Measurements from ENCODE around the gene SORCS1.

The SORCS1 gene

DNA sequence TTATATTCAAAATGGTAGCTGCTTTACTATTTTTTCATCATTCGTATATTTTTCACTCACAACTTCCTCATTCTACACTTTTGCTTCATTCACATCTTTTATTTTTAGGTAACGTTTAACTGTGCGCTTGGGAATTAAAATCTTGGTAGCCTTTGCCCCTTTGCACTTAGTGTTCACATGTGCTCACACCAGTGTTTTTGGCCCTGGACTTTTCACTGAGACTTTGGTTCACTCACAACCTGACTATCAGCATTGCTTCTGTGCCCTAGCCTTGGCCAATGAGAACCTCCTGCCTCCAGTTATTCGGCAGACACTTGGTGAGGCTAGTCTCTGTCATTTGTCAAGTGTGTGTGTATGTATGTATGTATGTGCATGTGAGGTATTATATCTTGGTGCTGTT, 596.9 kb downstream of the SORCS1 start:
- no peak for DNase-seq

DNA sequence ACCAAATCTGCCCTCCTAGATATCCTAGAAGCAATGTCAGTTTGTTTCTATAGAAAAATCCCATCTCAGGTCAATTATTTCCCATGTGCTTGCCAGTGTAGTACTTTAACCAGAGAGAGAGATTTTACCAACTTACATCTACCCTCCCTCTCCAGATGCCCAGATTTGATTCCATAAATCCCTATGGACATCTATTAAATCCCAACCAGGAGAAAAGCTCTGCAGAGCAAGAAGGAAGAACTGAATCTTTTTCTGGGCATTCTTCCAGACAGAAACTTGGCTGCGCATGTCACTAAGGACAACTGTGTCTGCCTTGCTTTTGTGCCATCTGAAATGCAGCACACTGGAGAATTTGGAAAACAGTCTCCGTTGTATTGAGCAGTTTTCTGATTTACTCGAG, 597.6 kb downstream of the SORCS1 start:
- no peak for DNase-seq

DNA sequence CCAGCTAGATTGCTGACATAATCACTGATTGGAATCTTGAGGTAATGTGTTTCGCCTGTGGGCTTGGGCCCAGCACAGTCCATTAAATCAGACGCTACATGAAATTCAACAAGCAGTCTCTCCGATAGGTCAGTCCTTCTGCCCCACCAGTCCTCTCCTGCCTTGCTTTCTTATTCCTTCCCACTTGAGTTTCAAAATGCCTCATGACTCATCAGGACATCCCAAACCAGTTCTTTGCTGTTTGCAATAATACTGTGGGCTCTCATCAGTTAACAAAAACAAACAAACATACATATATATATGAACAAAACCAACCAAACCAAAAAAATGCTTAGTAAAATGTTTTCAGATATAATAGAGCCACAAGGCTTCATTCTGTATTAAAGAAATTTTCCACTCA, 599.0 kb downstream of the SORCS1 start:
- DNase-seq, result no peak

DNA sequence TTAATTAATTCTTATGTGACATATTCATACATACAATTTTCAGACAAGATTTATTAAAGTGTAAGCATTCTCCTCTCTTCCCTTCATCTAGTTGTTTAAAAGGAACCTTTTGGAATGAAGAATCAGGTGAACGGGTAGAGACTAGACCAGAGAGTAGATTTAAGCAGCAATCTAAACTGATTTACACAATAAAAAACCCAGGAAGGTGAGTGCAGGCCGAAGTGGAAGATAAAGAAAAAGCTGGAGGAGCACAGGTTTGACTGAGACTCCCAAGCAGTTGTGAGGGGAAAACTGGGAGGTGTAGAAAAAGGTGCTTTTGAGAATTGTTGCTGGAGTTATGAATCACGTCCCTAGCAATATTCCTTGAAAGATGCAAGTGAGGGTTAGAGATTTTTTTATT, 601.1 kb downstream of the SORCS1 start:
- DNase-seq, result no peak

DNA sequence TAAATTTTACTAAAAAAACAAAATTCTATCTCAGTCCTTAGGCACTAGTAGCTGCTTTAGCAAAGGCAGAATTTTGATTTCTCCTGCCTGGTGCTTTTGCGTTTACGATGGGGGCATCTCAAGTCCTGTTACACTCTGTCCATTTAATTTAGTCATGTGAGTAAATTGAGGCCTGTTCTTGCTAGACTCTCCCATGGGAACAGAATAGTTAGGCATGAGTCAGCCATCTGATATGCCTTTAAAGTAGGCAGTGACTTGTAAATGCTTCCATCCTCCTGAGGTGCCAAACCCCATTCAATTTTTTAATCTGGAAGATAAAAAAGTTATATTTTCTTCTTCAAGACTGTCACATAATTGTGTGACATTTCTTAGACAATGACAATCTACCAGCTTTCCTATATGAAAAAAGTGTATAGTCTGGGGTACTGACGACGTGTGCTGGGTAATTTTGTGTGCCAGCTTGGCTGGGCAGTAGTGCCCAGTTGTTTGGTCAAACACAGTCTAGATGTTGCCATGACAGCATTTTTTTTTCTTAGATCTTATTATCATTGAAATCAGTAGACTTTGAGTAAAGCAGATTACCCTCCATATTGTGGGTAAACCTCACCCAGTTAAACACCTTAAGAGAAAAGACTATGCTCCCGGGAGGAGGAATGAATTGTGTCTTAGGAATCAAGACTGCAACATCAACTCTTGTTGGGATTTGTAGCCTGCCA, 603.4 kb downstream of the SORCS1 start:
- no peak for DNase-seq

DNA sequence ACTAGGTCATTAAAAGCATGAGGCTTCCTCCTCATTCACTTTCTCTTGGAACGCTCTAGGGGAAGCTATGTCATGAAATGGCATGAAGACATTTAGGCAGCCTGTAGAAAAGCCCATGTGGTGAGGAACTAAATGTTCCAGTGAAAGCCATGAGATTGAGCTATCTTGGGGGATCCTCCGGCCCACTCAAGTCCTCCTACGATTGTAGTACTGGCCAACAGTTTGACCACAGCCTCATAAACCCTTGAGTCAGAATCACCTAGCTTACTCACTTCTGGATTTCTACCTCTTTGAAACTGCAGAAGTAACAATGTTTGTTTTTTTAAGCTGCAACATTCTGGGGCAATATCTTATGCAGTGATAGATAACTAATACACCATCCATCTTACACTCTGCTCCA, 605.1 kb downstream of the SORCS1 start:
- DNase-seq, result no peak

DNA sequence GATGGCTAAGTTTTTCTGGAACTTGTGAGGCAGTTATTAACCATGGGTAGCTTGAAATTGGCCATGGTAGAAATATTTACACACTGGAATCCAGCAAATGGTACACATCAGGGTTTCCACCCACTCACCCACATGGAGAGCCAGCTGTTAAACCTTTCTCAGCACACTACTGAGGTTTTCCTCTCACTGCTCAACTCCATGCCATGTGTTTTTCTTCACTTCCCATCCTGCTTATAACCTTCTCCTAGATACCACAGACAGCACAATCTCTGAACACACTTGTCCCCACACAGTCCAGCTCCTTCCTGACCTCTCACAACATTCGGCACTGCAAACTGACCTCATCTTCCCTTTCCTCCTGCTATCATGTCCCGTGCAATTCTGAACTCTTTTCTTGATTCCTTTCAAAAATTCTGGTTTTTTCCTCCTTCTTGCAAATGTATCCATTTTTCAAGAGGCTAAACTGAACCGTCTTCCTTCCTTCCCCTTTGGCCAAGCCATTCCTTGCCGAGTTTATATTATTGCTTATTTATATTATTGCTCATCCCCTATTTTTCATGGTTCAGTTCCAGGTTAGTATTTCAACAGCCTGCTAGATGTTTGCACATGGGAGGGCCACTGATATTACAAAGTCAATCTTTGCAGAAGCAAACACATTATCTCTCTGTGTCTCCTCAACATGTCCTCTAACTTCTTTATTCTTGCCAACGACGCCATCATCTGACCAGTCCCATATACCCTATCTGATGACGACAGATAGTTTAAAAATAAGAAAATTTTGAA, 606.4 kb downstream of the SORCS1 start:
- DNase-seq, result no peak

DNA sequence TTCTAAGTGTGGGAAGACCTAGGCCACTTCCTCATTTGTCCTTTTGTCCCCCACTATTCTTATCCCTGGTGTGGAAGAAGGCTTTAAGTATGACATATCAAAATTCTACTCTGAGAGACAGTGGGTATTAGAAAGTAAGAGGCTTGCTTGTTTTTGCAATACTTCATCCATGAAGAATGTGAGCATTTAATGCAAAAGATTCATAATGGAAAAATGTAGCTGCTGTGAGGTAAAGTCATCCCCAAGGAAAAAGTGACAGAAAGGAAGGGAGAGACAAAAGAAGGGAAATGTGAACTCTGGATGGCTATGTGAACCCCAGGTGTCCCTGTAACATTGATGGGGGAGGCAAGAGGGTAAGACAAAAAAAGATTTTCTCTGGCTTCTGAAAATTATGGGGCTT, 607.5 kb downstream of the SORCS1 start:
- no peak for DNase-seq

DNA sequence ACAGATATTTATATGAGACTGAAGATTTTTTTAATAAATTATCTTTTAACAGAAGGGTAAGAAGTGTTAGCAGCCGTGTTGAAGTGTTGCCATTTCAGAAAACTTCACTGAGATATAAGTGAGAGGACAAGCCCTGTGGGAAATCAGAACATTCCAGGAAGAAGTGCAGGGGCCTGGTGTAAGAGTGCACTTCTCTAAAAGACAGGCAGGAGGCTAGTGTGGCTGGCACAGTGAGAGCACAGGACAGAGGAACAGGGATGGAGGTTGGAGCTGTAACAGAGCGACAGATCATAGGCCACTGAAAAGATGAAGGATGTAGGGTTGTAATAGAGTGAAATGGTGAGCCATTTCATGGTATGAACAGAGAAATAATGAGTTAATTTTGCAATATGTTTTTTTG, 608.9 kb downstream of the SORCS1 start:
- DNase-seq, result no peak

DNA sequence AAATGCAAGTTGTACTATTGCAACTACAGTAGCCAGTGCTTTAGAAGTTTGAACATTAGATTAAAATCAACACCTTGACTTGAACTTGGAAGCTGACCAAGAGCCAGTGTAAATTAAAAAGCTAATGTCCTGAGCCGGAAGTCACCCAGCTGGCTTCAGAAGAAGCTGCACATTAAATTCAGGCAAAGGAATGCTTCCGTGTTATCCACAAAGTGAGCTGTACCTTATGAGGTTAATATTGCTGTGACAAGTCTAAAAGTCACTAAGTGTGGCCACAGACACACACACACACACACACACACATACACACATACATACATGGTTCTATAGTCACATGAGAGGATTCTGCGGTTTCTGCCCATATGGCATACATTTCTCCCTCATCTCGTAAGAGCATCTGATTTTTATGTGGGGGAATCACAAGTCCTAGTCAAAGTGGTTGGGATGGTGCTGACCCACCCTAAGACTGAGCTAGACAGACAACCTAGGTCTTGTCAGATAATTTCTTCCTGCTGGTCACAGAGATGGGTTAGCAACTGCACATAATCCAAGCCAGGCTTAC, 612.9 kb downstream of the SORCS1 start:
- DNase-seq, result no peak

DNA sequence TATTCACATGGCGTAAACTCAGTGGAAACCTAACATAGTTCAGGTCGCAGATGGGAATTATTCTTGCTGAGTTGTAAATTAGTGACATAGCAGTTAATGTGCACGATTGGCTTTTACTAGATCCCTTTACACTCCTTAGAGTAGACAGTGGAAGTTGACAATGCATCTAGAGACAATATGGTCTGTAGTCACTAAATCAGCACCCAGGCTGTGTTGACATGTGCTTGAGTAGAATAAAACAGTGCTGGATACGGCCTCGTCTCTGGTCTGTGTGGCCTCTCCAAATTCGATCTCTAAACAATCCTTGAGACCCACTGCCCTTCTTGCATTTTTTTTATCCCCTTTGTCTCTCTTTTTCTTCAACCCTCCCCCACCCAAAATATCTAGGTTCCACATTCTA, 615.7 kb downstream of the SORCS1 start:
- no peak for DNase-seq

DNA sequence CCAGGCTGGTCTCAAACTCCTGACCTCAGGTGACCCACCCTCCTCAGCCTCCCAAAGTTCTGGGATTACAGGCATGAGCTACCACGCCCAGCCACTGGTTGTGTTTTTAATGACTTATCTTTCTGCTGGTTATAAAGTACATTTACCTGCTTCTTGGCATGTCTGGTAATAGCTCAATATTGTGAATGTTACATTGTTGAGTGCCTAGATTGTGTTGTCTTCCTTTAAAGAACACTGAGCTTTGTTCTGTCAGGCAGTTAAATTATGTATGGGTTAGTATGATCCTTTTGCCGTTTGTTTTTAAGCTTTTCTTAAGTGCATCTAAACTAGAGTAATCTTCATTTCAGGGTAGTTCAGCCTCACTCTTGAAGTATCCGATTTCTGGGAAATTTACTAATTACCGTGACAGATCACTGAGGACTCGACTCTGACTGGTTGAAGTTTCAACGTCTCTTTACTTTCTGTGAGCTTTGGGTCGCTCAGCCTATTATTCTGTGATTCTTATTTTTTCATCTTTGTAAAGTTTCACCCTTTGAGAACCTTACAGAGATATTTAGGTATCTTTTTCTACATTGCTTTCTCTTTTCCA, 617.4 kb downstream of the SORCS1 start:
- no peak for DNase-seq

DNA sequence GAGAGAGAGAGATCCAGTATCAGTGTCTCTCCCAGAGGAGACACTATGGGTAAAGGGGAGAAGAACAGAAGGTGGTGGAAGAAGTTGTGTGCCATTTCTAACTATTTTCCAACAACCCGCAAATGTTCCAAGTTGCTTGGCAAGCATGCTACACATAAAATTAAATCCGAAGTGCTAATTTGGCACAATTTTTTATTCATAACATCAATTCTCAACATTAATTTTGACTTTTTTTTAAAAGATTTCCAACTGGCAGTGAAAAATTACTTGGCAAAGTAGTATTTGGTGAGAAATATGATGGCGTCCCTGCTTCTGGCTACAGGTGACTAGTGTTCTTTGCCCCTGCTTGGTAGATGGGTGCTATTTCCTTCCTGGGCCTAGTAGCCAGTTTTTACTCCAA, 622.0 kb downstream of the SORCS1 start:
- DNase-seq, result no peak

DNA sequence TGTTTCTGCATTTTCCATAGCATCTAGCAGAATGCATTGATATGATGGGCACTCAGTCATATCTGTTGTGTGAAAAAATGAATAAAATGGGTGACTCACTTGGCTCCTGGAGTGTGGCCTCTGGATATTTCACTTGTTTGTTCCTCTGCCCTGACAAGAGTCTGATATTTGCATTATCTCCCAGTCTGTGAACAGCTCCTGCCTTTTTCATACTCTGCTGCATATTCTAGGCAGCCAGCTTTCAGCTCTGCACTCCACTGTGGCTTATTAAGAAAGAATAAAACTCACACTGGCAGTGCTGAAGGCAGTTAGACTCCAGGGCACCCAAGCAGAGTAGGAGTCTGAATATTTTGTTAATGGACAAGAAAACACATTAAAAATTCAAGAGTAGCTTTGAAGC, 623.9 kb downstream of the SORCS1 start:
- DNase-seq, result no peak

DNA sequence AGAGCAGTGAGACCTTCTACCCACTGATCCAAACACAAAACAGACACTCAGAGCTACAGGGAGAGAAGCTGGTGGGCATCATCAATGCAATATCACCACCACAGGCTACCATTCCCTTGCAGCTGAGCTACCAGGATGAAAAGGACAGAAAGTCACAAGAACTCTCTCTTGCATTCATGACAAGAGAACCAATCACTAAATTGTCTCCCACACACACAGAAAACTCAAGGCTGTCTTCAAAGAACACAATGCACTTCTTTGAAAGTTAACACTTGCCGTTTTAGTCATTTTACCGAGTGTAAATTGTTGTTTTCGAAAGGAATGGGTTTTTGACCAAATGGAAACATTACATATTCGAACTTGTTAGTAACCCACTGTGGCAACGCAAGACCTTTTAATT, 626.6 kb downstream of the SORCS1 start:
- no peak for DNase-seq

DNA sequence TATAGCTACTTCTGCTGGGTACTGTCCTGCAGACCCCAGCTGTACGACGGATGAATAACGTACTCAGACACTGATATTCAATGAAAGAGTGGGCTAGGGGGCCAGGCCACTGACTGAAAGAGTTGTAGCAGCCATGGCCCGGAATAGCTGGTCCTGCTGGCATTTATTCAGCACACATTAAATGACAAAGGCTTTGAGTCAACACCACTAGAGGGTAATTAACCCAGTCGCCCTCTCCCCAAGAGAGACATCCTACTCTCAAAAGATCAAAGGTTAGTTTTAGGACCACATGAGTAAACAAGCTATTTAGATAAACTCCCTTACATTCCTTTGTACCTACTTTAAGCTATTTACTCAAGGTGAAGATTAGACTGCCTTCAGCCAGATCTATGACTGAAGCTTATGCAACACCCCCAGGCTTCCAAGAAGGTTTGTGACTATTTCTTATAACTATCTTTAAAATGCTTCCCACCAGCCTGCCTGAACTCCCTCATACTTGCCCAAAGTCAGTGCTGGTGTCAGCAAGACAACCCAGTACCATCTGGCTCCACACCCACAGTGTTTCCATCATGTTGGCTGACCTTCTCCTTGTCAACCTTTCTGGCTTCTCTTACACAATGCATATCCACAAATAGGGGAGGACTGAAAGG, 629.1 kb downstream of the SORCS1 start:
- no peak for DNase-seq

DNA sequence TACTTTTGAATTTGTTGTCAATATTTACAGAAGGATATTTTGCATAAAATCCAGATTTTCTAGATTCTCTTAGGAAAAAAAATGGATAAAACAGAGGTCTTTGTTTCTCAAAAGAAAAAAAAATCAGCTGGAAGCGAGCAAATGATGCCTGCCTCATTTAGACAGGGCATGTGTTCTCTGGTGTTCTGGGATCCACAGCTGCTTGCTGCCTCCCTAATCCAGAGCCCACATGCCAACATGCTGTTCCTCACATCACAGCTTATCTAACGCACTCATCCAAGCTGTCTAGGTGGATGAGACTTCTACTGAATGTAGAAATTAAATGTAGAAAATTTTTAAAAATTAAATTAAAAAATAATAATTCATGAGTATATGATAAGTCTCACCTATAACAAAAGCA, 630.1 kb downstream of the SORCS1 start:
- DNase-seq, result no peak

DNA sequence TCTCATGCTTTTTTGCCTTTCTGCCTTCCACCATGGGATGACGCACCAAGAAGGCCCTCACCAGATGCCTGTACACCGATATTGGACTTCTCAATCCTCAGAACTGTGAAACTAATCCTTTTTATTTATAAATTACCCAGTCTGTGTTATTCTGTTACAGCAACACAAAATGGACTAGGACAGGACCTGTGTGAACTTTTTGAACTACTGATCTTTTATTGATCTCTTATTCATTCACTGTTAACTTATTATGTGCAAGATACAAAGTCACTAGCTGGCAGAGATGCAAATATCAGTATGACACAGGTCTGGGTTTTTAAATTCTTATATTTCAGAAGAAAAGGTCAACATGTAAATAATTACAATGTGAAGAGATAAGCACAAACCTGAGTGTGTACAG, 635.8 kb downstream of the SORCS1 start:
- no peak for DNase-seq

DNA sequence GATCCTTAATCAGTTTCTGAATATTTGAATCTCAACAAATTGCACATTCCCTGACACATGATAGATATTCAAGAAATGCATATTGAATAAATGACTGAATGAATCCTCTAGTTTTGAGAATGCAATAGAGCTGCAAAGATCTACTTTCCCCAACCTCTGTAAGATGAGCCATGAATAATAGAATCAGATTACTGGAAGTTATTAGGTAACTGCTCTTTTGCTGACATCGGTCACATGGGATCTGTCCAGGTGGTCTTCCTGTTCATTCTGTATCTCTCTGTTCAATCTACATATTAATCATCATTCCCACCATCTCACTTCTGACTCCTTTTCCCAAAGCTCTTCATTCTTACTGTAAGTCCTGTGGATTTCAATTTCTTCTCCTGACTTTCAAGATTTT, 638.7 kb downstream of the SORCS1 start:
- DNase-seq, result no peak

Measured in activated CD4-positive, alpha-beta T cell treated with anti-CD3 and anti-CD28 coated beads for 48 hours (primary cell).